PC-9 (cell line): ENCODE results near the gene HSPA8. TPM values are rescaled to one million over a fixed set of nuclear protein-coding genes. Genes with fewer than 3 reads are reported as not detected.
"Not testable (repeated sequence)": the region's sequence is repeated elsewhere in the genome, so short reads cannot be mapped to it uniquely, and the experiment has no call there.

Experiments used
- BruUV-seq: library from RNA; stranded (reverse); fragments of 400-500 nt; replicated peaks from 2 replicates; lab custom pipeline; 2021; lab: Mats Ljungman, UMichigan
- CTCF ChIA-PET: fragments of 300-600 bp; sonication (Branson Sonifier 250); formaldehyde crosslinking; loops from one replicate; lab custom pipeline; 2022; ENCODE audit warnings: antibody characterized with exemption; lab: Charles Lee
- POLR2A ChIA-PET: fragments of 300-600 bp; sonication (Branson Sonifier 250); formaldehyde crosslinking; loops from one replicate; lab custom pipeline; 2022; ENCODE audit warnings: antibody characterized with exemption; ENCODE audit not compliant: unreplicated experiment; lab: Charles Lee
- DNase-seq, 2 experiments: peaks; one replicate each; pipeline versions ENCODE4 v3.0.0 to v3.0.0-alpha.2; 2015 to 2022; ENCODE audit warnings: mixed read lengths in 1 of 2
- H2AFZ ChIP-seq: fragments of 200-600 bp; sonication (generic); 2 replicates; pipeline ENCODE4 v1.8.1; 2017; ENCODE audit warnings: antibody characterized with exemption
- H3F3A ChIP-seq: fragments of 200-600 bp; sonication (generic); 2 replicates; pipeline ENCODE4 v1.8.1; 2017; ENCODE audit warnings: antibody characterized with exemption, mild to moderate bottlenecking, low read depth; ENCODE audit not compliant: insufficient read depth
- H3K27ac ChIP-seq: fragments of 200-600 bp; sonication (generic); 2 replicates; pipeline ENCODE4 v1.6.1; 2016; ENCODE audit warnings: mixed run types
- H3K27me3 ChIP-seq: fragments of 200-600 bp; sonication (generic); 2 replicates; pipeline ENCODE4 v1.6.1; 2016; ENCODE audit warnings: low read depth, mixed run types; ENCODE audit not compliant: insufficient read depth
- H3K36me3 ChIP-seq: fragments of 200-600 bp; sonication (generic); 2 replicates; pipeline ENCODE4 v1.6.1; 2016; ENCODE audit warnings: low read depth, mixed run types
- H3K4me1 ChIP-seq: fragments of 200-600 bp; sonication (generic); replicated peaks from 2 replicates; pipeline ENCODE4 v1.6.1; 2016; ENCODE audit warnings: mixed run types; ENCODE audit not compliant: insufficient read depth
- H3K4me2 ChIP-seq: fragments of 200-600 bp; sonication (generic); 2 replicates; pipeline ENCODE4 v1.6.1; 2017; ENCODE audit warnings: mixed run types
- H3K4me3 ChIP-seq: fragments of 200-600 bp; sonication (generic); 2 replicates; pipeline ENCODE4 v1.6.1; 2016; ENCODE audit warnings: mixed run types
- H3K79me2 ChIP-seq: fragments of 200-600 bp; sonication (generic); 2 replicates; pipeline ENCODE4 v1.6.1; 2017; ENCODE audit warnings: low read depth, mixed run types
- H3K9me2 ChIP-seq: fragments of 200-600 bp; sonication (generic); 2 replicates; pipeline ENCODE4 v1.8.1; 2017; ENCODE audit warnings: mild to moderate bottlenecking; ENCODE audit not compliant: insufficient read depth
- H3K9me3 ChIP-seq: fragments of 200-600 bp; sonication (generic); 2 replicates; pipeline ENCODE4 v1.8.1; 2016; ENCODE audit warnings: low read depth; ENCODE audit not compliant: insufficient read depth
- H4K20me1 ChIP-seq: fragments of 200-600 bp; sonication (generic); 2 replicates; pipeline ENCODE4 v1.8.1; 2017; ENCODE audit not compliant: insufficient read depth
- EZH2 ChIP-seq: fragments of 200-600 bp; sonication (generic); IDR thresholded peaks from 2 replicates; pipeline ENCODE4 v1.8.0; 2017; ENCODE audit warnings: antibody characterized with exemption, low read depth
- intact Hi-C: fragments of 100-400 bp; cut with micrococcal nuclease; formaldehyde crosslinking; loops from one replicate; pipeline ENCODE4 v1.10.0; 2022; ENCODE audit not compliant: unreplicated experiment
- total RNA-seq: library from RNA; stranded (reverse); gene quantifications from 2 replicates; pipeline ENCODE4 v1.2.3, GENCODE V29; 2021
- TF ChIP-seq, protein P1 (sequence below): fragments of 200-600 bp; sonication (generic); conservative IDR thresholded peaks from 2 replicates; pipeline ENCODE4 v1.6.1; 2017; ENCODE audit warnings: mixed run types, antibody characterized with exemption, mild to moderate bottlenecking, moderate library complexity

The HSPA8 gene
- total RNA-seq, 1 experiment from 2014 or later = 1,103 TPM

GRCh38 chr11:123093739-123094138, 31.8 kb upstream of the HSPA8 start:
- ChIA-PET CTCF (interaction anchor here (1.0 kb wide), 1 partner anchor 38 kb away, joined by 4 read pairs; no protein-coding TSS in a partner anchor), POLR2A (no interaction called here)
- Histone ChIP-seq H3F3A (peaks cover 3% of the 10 kb centered on the region; the same call in 1 of the 2 replicates), H3K27ac (no peak overlapping the region), H3K4me2 (no peak overlapping the region), H3K4me3 (no peak overlapping the region), H3K9me2 (no peaks in the 10 kb centered on the region), H3K4me1 (no peaks in the 10 kb centered on the region), H3K36me3 (no peaks in the 10 kb centered on the region), H4K20me1 (no peaks in the 10 kb centered on the region), H2AFZ (no peak overlapping the region), H3K79me2 (no peaks in the 10 kb centered on the region), H3K27me3 (no peaks in the 10 kb centered on the region), H3K9me3 (no peaks in the 10 kb centered on the region)
- no TSS peak for BruUV-seq
- intact Hi-C loops = no loop called here
- TF ChIP-seq EZH2 = no peak
- TF ChIP-seq, protein P1, sequence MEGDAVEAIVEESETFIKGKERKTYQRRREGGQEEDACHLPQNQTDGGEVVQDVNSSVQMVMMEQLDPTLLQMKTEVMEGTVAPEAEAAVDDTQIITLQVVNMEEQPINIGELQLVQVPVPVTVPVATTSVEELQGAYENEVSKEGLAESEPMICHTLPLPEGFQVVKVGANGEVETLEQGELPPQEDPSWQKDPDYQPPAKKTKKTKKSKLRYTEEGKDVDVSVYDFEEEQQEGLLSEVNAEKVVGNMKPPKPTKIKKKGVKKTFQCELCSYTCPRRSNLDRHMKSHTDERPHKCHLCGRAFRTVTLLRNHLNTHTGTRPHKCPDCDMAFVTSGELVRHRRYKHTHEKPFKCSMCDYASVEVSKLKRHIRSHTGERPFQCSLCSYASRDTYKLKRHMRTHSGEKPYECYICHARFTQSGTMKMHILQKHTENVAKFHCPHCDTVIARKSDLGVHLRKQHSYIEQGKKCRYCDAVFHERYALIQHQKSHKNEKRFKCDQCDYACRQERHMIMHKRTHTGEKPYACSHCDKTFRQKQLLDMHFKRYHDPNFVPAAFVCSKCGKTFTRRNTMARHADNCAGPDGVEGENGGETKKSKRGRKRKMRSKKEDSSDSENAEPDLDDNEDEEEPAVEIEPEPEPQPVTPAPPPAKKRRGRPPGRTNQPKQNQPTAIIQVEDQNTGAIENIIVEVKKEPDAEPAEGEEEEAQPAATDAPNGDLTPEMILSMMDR = no peak
- DNase-seq = no peak

DNA sequence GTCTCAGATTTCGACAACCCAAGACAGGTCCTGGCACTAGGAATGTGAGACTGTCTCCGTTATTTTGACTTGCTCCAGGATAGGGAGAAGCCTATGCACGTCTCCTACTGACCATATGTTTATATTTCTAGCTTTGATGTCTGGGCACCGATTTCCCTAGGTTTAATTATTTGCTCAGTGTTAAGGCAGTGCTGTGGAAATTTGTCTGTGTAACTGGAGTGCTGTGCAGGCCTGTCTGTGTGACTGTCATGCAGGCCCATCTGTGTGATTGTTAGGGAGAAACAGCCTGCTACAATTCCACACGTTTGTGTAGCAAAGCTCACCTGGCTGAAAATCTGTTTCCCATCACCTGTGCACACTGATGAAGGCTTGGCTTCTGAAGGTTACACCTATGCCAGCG, 29.6 kb upstream of the HSPA8 start:
- intact Hi-C loops = no loop called here
- Histone ChIP-seq H3K79me2 (no peaks in the 10 kb centered on the region), H4K20me1 (no peaks in the 10 kb centered on the region), H3F3A (peaks cover 3% of the 10 kb centered on the region; the same call in 1 of the 2 replicates), H3K27ac (no peak overlapping the region), H3K4me2 (no peak overlapping the region), H3K9me2 (no peaks in the 10 kb centered on the region), H3K9me3 (no peaks in the 10 kb centered on the region), H3K27me3 (no peaks in the 10 kb centered on the region), H3K4me3 (no peak overlapping the region), H3K4me1 (no peaks in the 10 kb centered on the region), H2AFZ (no peak overlapping the region), H3K36me3 (no peaks in the 10 kb centered on the region)
- no peak for DNase-seq
- ChIA-PET POLR2A (interaction anchor here (1.3 kb wide), 1 partner anchor 38 kb away, joined by 3 read pairs; no protein-coding TSS in a partner anchor), CTCF (no interaction called here)
- TF ChIP-seq, protein P1 = no peak
- TF ChIP-seq EZH2 = no peak
- BruUV-seq = no TSS peak

- H3K4me2 ChIP-seq, H2AFZ ChIP-seq, H3K4me3 ChIP-seq, H3K79me2 ChIP-seq, H3K27me3 ChIP-seq, intact Hi-C loops, H3K36me3 ChIP-seq, H4K20me1 ChIP-seq, H3F3A ChIP-seq, H3K9me2 ChIP-seq, H3K27ac ChIP-seq, H3K4me1 ChIP-seq, BruUV-seq, H3K9me3 ChIP-seq, DNase-seq: not testable (repeated sequence)
- ChIA-PET CTCF (interaction anchor here (0.6 kb wide), 1 partner anchor 275 kb away, joined by 3 read pairs; no protein-coding TSS in a partner anchor), POLR2A (interaction anchor here (0.6 kb wide), 3 partner anchors 13 to 233 kb away, joined by 3 to 9 read pairs (median 9); partner anchors contain the start of gene HSPA8)
Measured at GRCh38 chr11:123090168-123090567, 28.2 kb upstream of the HSPA8 start.

GRCh38 chr11:123088896-123089295, 27.0 kb upstream of the HSPA8 start:
- BruUV-seq, POLR2A ChIA-PET, H3K9me3 ChIP-seq: not testable (repeated sequence)

GRCh38 chr11:123087657-123088056, 25.7 kb upstream of the HSPA8 start:
- BruUV-seq, H3K27me3 ChIP-seq, H3K79me2 ChIP-seq, H4K20me1 ChIP-seq, H3K9me2 ChIP-seq, DNase-seq, H3K27ac ChIP-seq, H2AFZ ChIP-seq, H3K4me2 ChIP-seq, H3K9me3 ChIP-seq, intact Hi-C loops, H3K4me3 ChIP-seq: not testable (repeated sequence)
- Histone ChIP-seq H3K36me3 (peaks cover 11% of the 10 kb centered on the region; the same call in 1 of the 2 replicates), H3K4me1 (peaks cover 21% of the 10 kb centered on the region), H3F3A (peaks cover 25% of the 10 kb centered on the region)
- CTCF ChIA-PET = interaction anchor here (0.7 to 1.6 kb wide), 2 partner anchors 8 to 174 kb away, joined by 7 read pairs; no protein-coding TSS in a partner anchor
- POLR2A ChIA-PET = interaction anchor here (0.6 kb wide), 1 partner anchor 33 kb away, joined by 7 read pairs; no protein-coding TSS in a partner anchor

More at GRCh38 chr11:123088896-123089295, 27.0 kb upstream of the HSPA8 start:
- H3K9me2 ChIP-seq, H3K4me2 ChIP-seq, H3K4me1 ChIP-seq, H3K79me2 ChIP-seq, intact Hi-C loops, H2AFZ ChIP-seq, H4K20me1 ChIP-seq, H3K4me3 ChIP-seq, H3K36me3 ChIP-seq, H3K27me3 ChIP-seq, H3K27ac ChIP-seq, DNase-seq, CTCF ChIA-PET: not testable (repeated sequence)
- peaks cover 13% of the 10 kb centered on the region for H3F3A ChIP-seq
